Stomach (tissue), 4 donors: ENCODE results near the gene PLD5.
"Not testable (repeated sequence)": the region's sequence is repeated elsewhere in the genome, so short reads cannot be mapped to it uniquely, and the experiment has no call there.

ENCODE experiments used
- EP300 ChIP-seq: sonication (generic); formaldehyde crosslinking; IDR thresholded peaks from one replicate; pipeline ENCODE4 v1.6.1; 2017; ENCODE audit warnings: antibody characterized with exemption
- POLR2A ChIP-seq, 4 donors: fragments of 450-650 bp; IDR thresholded peaks; one replicate each; pipeline ENCODE4 v1.6.1; 2016; ENCODE audit warnings: antibody characterized with exemption in 4 of 4, control low read depth in 2 of 4, mild to moderate bottlenecking in 1 of 4, moderate library complexity in 1 of 4
- POLR2AphosphoS5 ChIP-seq, 3 donors: sonication (generic); formaldehyde crosslinking; IDR thresholded peaks; one replicate each; pipeline ENCODE4 v1.6.1; 2016; ENCODE audit warnings: antibody characterized with exemption in 3 of 3
- TF ChIP-seq, protein P1 (sequence below), 7 experiments: fragments of 450-650 bp in 4 of 7; fragments of 200-600 bp in 3 of 7; sonication (generic) in 3 of 7; IDR thresholded peaks; one replicate each; pipeline ENCODE4 v1.5.1; 2016 to 2019; ENCODE audit warnings: antibody characterized with exemption in 7 of 7, control low read depth in 2 of 7, mild to moderate bottlenecking in 1 of 7

DNA sequence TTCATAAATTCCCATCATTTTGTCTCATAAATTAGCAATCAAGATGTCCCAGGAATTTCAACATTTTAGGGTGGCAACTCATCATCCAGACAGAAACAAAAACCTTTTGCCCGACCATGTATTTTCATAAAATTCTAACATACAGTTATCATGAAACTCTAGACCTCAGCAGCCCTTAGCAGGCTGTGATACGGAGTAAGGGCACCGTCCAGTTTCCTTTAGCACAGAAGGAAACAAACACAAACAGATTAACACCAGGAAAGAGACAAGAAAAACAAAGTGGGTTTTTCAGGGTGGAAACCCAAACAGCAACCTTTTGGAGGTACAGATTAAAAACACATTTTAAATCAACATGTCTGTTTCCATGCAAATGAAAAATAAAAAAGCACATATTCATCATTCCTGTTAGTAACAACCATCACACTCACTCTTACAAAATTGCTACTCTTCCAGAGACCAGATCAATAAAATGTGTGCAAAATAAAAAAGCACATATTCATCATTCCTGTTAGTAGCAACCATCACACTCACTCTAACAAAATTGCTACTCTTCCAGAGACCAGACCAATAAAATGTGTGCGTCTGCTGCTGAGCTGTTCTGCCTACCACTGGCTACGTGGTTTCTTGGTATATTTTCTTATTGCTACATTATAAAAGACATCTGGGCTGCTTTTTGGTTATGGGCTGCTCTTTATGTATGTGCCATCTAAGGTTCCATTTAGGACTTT lies 241.6 kb downstream of the PLD5 start:
- TF ChIP-seq POLR2A (IDR thresholded peaks at IDR 0.05); POLR2AphosphoS5 (IDR thresholded peaks at IDR 0.05); EP300: not testable (repeated sequence)
- TF ChIP-seq, protein P1, sequence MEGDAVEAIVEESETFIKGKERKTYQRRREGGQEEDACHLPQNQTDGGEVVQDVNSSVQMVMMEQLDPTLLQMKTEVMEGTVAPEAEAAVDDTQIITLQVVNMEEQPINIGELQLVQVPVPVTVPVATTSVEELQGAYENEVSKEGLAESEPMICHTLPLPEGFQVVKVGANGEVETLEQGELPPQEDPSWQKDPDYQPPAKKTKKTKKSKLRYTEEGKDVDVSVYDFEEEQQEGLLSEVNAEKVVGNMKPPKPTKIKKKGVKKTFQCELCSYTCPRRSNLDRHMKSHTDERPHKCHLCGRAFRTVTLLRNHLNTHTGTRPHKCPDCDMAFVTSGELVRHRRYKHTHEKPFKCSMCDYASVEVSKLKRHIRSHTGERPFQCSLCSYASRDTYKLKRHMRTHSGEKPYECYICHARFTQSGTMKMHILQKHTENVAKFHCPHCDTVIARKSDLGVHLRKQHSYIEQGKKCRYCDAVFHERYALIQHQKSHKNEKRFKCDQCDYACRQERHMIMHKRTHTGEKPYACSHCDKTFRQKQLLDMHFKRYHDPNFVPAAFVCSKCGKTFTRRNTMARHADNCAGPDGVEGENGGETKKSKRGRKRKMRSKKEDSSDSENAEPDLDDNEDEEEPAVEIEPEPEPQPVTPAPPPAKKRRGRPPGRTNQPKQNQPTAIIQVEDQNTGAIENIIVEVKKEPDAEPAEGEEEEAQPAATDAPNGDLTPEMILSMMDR (IDR thresholded peaks at IDR 0.05) = not testable (repeated sequence)
